ENCODE data around the gene SUFU.

The SUFU gene

GRCh38 chr10:102674566-102674965 lies 170.8 kb downstream of the SUFU start:
- DNase-seq = no peak

DNA sequence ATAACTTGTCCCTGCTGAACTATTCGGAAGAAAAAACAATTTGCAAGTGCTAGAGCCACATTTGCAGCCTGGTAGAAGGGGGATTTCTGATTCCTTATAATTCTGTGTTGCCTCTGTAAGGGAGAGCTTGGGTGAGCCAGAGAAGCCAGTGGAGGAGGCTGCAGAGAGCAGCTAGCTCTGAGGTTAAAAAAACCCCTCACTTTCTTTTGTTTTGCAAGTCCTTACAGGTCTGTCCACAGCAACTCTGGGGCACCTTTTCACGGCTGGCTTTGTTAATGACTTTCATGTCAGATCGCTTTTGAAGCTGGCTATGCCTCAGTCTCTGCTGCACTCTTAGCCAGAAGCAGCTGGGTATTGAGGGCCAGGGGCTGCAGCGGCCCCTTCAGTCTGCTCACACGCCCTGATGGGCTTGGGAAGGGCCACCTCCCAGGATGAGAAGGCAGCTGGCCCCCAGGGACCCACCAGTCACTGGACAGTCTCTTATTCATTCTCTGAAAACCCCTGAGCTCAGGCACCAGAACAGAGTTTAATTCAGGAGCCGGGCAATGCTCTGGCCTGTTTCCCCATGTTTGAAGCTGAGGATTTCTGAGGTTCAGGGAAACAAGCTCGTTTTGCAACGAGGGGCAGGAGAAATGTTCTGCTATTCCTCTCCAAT lies 171.4 kb downstream of the SUFU start:
- DNase-seq = peak; percentile 24

DNA sequence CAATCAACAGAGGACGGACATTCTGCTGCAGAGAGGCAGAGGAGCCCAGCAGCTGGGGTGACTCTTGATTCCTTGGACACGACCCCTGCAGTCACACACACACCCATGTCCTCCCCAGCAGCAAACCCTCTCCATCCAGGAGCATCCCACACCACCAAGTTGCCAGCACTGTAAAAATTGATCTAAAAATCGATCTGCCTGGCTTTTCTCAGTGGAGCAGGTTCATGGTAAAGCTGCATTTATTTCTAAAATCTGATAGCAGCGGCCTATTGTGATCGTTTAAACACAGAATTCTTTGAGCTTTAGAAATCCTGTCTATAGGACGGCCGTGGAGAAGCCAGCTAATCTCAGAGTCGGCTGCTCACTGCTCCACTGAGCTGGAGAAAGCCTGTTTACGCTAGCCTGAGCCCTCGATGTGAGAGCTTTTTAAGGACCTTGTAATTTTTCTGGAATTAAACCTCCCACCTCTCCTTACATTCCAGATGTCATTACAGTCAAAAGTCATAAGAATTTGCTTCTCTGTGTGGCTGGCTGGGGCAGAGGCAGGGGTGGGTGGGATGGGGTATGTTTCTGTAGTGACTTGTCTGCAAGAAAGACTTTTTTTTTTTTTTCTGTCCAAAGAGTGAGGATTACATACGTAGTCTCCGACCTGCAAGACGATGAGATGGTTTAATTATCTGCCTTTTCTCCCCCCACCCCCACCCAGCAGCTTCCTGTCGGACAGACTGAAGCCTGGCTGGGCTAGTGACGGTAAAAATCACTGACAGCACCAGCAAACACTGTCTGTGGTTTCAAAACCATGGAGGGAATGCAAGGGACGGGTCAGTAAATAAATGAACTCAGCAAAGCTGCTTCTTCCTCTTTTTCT lies 172.1 kb downstream of the SUFU start:
- peak; percentile 98 for DNase-seq

DNA sequence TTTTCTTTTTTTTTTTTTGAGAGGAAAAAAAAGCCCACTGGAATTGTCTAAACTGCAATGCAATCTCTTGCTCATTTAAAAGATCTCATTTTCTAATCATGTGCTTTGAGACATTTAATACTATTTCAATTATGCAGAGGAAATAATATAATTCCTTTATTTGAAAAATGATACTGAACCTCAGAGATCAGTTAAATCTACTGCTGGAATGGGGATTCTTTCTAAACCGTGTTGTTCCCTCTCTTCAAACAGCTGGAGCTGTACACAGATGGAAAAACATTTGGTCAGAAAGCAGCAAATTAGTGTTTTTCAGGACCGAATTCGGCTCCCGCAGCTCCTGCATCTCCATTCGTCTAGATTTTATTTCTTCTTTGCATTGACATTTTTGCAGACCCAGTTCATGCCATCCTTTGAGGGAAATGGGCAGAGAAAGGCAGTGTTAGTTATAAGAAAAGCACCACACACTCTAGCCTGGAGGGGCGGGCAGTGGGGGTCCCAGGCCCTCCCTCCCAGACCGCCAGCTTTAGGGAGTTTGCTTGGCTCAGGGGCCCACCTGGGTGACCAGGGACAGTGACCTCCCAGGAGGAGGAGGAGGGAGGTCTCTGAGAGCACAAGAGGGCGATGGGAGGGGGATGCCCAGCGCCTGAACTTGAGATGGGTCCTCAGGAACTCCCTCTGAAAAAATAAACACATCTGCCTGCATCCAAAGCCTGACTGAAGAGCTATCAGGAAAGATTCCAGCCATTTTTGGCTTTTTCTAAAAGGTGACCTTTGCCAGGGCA lies 173.0 kb downstream of the SUFU start:
- no peak for DNase-seq

DNA sequence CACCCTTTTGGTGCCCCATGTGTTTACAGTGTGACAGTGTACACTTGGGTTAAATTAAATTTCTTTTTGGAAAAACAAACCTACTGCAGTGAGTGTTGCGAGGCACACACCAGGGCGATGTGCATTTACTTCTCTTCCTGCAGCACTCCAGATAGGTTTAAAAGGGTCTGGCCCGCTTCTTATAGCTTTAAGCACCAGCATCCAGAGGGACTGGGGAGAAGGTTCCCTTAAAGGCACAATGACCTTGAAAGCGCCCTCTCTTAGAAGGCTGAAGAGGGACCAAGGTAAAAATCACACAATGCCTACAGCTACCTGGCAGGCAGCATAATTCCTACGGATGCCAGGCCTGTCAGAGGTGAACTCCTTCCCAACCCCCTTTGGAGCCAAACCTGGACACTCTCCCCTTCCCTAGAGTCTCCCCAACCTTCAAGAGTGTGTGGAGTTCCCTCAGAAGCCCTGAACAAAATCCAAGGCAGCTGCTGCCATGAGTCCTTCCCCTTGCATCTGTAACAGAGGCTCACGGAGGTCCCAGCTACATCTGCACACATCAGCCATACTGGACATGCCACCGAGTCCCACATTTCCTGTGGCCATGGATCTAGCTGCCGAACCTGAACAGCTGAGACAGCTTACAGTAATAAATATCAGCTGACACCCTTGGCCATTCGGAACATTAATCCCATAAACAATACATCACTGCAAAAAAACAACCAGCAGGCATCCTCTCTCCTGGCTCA lies 173.7 kb downstream of the SUFU start:
- DNase-seq = no peak

- no peak for DNase-seq
Observed at GRCh38 chr10:102678068-102678400, 174.3 kb downstream of the SUFU start.

DNA sequence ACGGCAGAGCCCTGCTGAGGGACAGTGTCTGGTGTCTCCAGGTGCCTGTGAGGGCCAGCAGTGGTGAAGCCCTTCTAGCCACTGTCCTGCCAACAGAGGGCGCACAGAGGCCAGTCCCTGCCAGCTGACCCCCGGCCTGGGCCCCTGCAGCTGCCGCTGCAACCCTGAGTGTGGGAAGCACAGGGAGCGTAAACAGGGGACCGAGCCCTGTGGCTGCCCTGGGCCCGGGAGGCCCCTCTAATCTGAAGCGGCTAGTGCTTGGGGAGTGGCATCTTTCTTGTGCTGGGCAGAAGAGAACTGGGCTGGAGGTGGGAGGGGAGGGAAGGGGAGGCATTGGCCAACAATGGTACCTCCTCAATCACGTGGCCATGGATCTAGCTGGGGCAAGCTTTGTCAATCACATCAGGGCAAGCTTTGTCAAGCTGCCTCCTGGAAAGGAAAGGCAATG lies 175.1 kb downstream of the SUFU start:
- DNase-seq = peak; percentile 46

DNA sequence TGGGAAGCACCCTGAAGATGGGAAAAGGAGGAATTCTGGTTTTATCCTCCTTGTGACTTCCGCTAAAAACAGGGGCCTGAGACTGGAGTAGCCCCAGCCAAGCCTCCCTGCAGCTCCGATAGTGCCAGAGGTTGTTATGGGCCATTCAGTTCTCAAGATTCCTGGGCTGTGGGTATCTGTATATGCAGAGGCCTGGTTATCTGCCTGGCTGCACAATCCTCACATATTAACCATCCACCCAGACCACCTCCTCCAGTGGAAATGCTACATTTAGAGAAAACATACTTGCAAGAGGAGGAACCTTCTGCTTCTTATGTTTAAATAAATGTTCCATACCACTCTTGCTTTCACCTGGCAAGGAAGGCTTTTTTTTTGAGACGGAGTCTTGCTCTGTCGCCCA lies 175.8 kb downstream of the SUFU start:
- DNase-seq = no peak

- DNase-seq = no peak
Observed at GRCh38 chr10:102681696-102682095, 177.9 kb downstream of the SUFU start.

DNA sequence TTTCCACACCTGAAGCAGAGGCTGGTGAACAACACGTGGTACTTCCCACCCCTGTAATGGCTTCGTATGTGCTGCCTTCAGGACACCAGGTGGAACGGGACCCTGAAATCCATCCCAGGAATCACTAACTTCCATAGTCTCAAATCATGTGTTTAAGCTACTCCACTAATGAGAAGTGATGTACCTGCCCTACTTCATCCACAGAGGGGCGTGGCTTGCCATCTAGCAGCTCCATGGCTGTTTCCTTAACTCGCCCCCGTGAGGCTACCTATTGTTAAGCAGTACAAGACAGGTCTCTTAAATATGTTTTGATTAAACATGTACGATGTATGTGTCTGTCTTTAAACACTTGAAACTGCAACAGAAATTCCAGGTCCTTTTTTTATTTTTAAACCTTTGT lies 178.6 kb downstream of the SUFU start:
- DNase-seq = no peak

DNA sequence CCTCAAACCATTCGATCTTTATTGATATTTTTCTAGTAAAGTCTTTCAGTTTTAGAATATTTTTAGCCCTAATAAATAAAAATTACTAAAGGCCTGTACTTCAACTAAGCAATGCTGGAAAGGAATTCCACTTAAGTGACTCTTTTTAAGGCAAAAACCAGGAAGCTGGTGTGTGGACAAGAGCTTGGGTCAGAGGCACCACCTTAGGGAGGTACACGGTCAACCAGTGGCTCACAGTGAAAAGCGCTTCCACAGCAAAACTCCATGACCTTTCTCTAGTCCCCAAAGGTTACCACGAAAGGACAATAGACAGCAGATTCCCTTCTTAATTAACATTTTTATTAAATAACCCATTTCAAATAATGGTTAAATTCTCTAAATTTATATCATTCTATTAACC lies 179.2 kb downstream of the SUFU start:
- DNase-seq = no peak
